Endothelial cell of umbilical vein (primary cell): ENCODE results near the gene RPS6KL1. TPM values are rescaled to one million over a fixed set of nuclear protein-coding genes. Genes with fewer than 3 reads are reported as not detected.

Source experiments
- BruUV-seq: library from RNA; stranded (reverse); fragments of 400-500 nt; replicated peaks from 2 replicates; lab custom pipeline; 2021; lab: Mats Ljungman, UMichigan
- CTCF ChIA-PET: fragments of 300-600, 350-600 bp; sonication (Branson Sonifier 250); formaldehyde crosslinking; loops from one replicate; lab custom pipeline; 2021; ENCODE audit warnings: antibody characterized with exemption, inconsistent platforms; lab: Charles Lee
- POLR2A ChIA-PET: fragments of 300-600, 350-600 bp; sonication (Branson Sonifier 250); formaldehyde crosslinking; loops from one replicate; lab custom pipeline; 2021; ENCODE audit warnings: antibody characterized with exemption, inconsistent platforms; lab: Charles Lee
- DNase-seq: peaks from one replicate; pipeline ENCODE4 v3.0.0-alpha.2; 2011; ENCODE audit warnings: low read depth, low spot score
- FAIRE-seq: peaks from 2 replicates; lab custom pipeline; 2011; peaks lifted over from hg19 to GRCh38; lab: Jason Lieb, UNC
- H2AFZ ChIP-seq: 2 replicates; pipeline ENCODE4 v1.6.0; 2012; ENCODE audit warnings: low read depth, low read length, control low read depth, inconsistent platforms
- H3K27ac ChIP-seq: 2 replicates; pipeline ENCODE4 v1.5.1; 2011; ENCODE audit warnings: low read depth, mild to moderate bottlenecking, control low read depth, low read length, moderate library complexity; ENCODE audit not compliant: insufficient read depth
- H3K27me3 ChIP-seq, 2 experiments: 2 replicates each; pipeline versions ENCODE4 v1.6.0 to v1.6.1; 2011; ENCODE audit warnings: low read length in 2 of 2, mixed read lengths in 1 of 2; ENCODE audit not compliant: control insufficient read depth in 2 of 2, insufficient read depth in 2 of 2
- H3K36me3 ChIP-seq, 2 experiments: 2 replicates in 1 of 2; 3 replicates in 1 of 2; pipeline ENCODE4 v1.5.1; 2011; ENCODE audit warnings: low read length in 2 of 2, mild to moderate bottlenecking in 1 of 2, moderate library complexity in 1 of 2; ENCODE audit not compliant: control insufficient read depth in 2 of 2, insufficient read depth in 2 of 2; ENCODE audit errors: extremely low read depth in 1 of 2
- H3K4me1 ChIP-seq: 3 replicates; pipeline ENCODE4 v1.5.1; 2011; ENCODE audit warnings: mild to moderate bottlenecking, low read length; ENCODE audit not compliant: control insufficient read depth, insufficient read depth; ENCODE audit errors: extremely low read depth
- H3K4me2 ChIP-seq: 2 replicates; pipeline ENCODE4 v1.6.1; 2011; ENCODE audit warnings: low read length, control low read depth, mixed read lengths; ENCODE audit not compliant: insufficient read depth
- H3K4me3 ChIP-seq, 3 experiments: fragments of 200-600 bp in 1 of 3; sonication (generic), shearing (Covaris generic) in 1 of 3; replicated peaks in 1 of 3; 2 replicates each; pipeline ENCODE4 v1.5.1; 2011 to 2016; ENCODE audit warnings: control low read depth in 3 of 3, low read length in 3 of 3, mild to moderate bottlenecking in 2 of 3, inconsistent platforms in 1 of 3, low read depth in 1 of 3, moderate library complexity in 1 of 3; ENCODE audit not compliant: insufficient read depth in 1 of 3
- H3K79me2 ChIP-seq: 2 replicates; pipeline ENCODE4 v1.6.0; 2012; ENCODE audit warnings: low read length, inconsistent platforms; ENCODE audit not compliant: control insufficient read depth, insufficient read depth
- H3K9ac ChIP-seq: replicated peaks from 2 replicates; pipeline ENCODE3; 2011; ENCODE audit warnings: low read length, control low read depth; ENCODE audit not compliant: insufficient read depth; ENCODE audit errors: extremely low read depth
- H3K9me1 ChIP-seq: replicated peaks from 3 replicates; pipeline ENCODE4 v1.6.0; 2011; ENCODE audit warnings: mild to moderate bottlenecking, low read length; ENCODE audit not compliant: control insufficient read depth, insufficient read depth; ENCODE audit errors: extremely low read depth
- H3K9me3 ChIP-seq: replicated peaks from 2 replicates; pipeline ENCODE4 v1.5.1; 2012; ENCODE audit warnings: low read length, inconsistent platforms; ENCODE audit not compliant: control insufficient read depth, insufficient read depth
- H4K20me1 ChIP-seq: replicated peaks from 2 replicates; pipeline ENCODE3; 2011; ENCODE audit warnings: mild to moderate bottlenecking, low read length; ENCODE audit not compliant: control insufficient read depth, insufficient read depth; ENCODE audit errors: extremely low read depth
- CTCF ChIP-seq, 2 donors: IDR thresholded peaks; 1 replicate in 1 of 2; 2 replicates in 1 of 2; pipeline ENCODE4 v1.5.1; 2011; ENCODE audit warnings: low read length in 2 of 2, mild to moderate bottlenecking in 2 of 2, moderate library complexity in 2 of 2, control low read depth in 1 of 2, inconsistent platforms in 1 of 2, low read depth in 1 of 2; ENCODE audit not compliant: insufficient read depth in 1 of 2; ENCODE audit errors: extremely low read depth in 1 of 2
- EZH2 ChIP-seq: IDR thresholded peaks from 2 replicates; pipeline ENCODE4 v1.6.1; 2012; ENCODE audit warnings: borderline replicate concordance, low read depth, mild to moderate bottlenecking, moderate library complexity, low read length, inconsistent platforms; ENCODE audit not compliant: severe bottlenecking
- FOS ChIP-seq: IDR thresholded peaks from 2 replicates; pipeline ENCODE4 v1.6.1; 2011; ENCODE audit warnings: mild to moderate bottlenecking, low read length, moderate library complexity, borderline replicate concordance; ENCODE audit not compliant: insufficient read depth
- GATA2 ChIP-seq: IDR thresholded peaks from 2 replicates; pipeline ENCODE4 v1.7.0; 2011; ENCODE audit warnings: low read depth, mild to moderate bottlenecking, moderate library complexity, mixed read lengths, low read length; ENCODE audit not compliant: insufficient read length, insufficient read depth
- JUN ChIP-seq: IDR thresholded peaks from 2 replicates; pipeline ENCODE4 v1.6.1; 2011; ENCODE audit warnings: borderline replicate concordance, low read depth; ENCODE audit not compliant: insufficient read length, insufficient read depth
- MYC ChIP-seq: IDR thresholded peaks from one replicate; pipeline ENCODE4 v1.6.1; 2011; ENCODE audit warnings: mild to moderate bottlenecking, low read depth, low read length
- POLR2A ChIP-seq: IDR thresholded peaks from 2 replicates; pipeline ENCODE4 v1.6.1; 2012; ENCODE audit warnings: low read depth, mild to moderate bottlenecking, control low read depth, low read length
- POLR2AphosphoS5 ChIP-seq: IDR thresholded peaks from 2 replicates; pipeline ENCODE4 v1.6.1; 2012; ENCODE audit warnings: low read depth, mild to moderate bottlenecking, control low read depth, low read length, moderate library complexity; ENCODE audit not compliant: insufficient read depth
- dilution Hi-C: fragments of 300-500 bp; cut with MboI; formaldehyde crosslinking; loops from one replicate; pipeline ENCODE4 v1.15.0; 2019; ENCODE audit warnings: low sequenced_read_pairs; ENCODE audit not compliant: extremely low pct_ligation_motif_present
- intact Hi-C: fragments of 100-400 bp; cut with micrococcal nuclease; formaldehyde crosslinking; loops from one replicate; pipeline ENCODE4 v1.10.0; 2022
- polyA plus RNA-seq, 4 experiments: library from polyadenylated mRNA; depleted of rRNA in 3 of 4; stranded (reverse) in 3 of 4; unstranded in 1 of 4; fragments of >200 nt; gene quantifications; 2 replicates each; pipeline versions ENCODE4 v1.2.1 to v1.2.3, GENCODE V29; 2011 to 2012; ENCODE audit warnings: missing spikeins in 1 of 4
- total RNA-seq: library from RNA; stranded (reverse); gene quantifications from 2 replicates; pipeline ENCODE4 v1.2.3, GENCODE V29; 2021
- TF ChIP-seq, protein P1 (sequence below): IDR thresholded peaks from 2 replicates; pipeline ENCODE4 v1.6.1; 2011; ENCODE audit not compliant: insufficient read depth, insufficient read length

Gene RPS6KL1
- total and polyA plus RNA-seq, 2 donors (not counting 3 experiments of a cell fraction or from before 2014, with no cell fraction given): 10.2 to 23.8 TPM

- Histone ChIP-seq H3K9me3 (no peaks in the 10 kb centered on the region), H3K79me2 (no peaks in the 10 kb centered on the region), H3K9me1 (no peaks in the 10 kb centered on the region), H3K4me1 (peaks cover 7% of the 10 kb centered on the region), H2AFZ (no peak overlapping the region), H3K27ac (no peak overlapping the region), H3K4me2 (no peak overlapping the region), H3K27me3 (no peaks in the 10 kb centered on the region), H3K9ac (no peak overlapping the region), H3K36me3 (no peaks in the 10 kb centered on the region), H3K4me3 (no peak overlapping the region), H4K20me1 (no peaks in the 10 kb centered on the region)
- dilution Hi-C loops (no loop called here), intact Hi-C loops (no loop called here)
- POLR2A ChIA-PET: no interaction called here
- CTCF ChIA-PET: interaction anchor here (0.7 to 3.5 kb wide), 2 partner anchors 33 to 176 kb away, joined by 3 to 29 read pairs; no protein-coding TSS in a partner anchor
- TF ChIP-seq JUN (no peak), CTCF (IDR thresholded peaks at IDR 0.05; ENCODE audit: extremely low read depth in 1 of 2, insufficient read depth in 1 of 2, low read depth in 1 of 2, low read length in 2 of 2) (no peak), MYC (no peak), GATA2 (no peak), POLR2A (no peak), POLR2AphosphoS5 (no peak), FOS (no peak), EZH2 (no peak)
- TF ChIP-seq, protein P1, sequence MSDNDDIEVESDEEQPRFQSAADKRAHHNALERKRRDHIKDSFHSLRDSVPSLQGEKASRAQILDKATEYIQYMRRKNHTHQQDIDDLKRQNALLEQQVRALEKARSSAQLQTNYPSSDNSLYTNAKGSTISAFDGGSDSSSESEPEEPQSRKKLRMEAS: no peak
- no peak for FAIRE-seq
- BruUV-seq: no TSS peak
- no peak for DNase-seq
These were observed 10.3 kb downstream of the RPS6KL1 start for GRCh38 chr14:74912801-74913200.
